Prostate gland (tissue), 2 donors: Measurements from ENCODE around the gene HNRNPM. TPM values are rescaled to one million over a fixed set of nuclear protein-coding genes. Genes with fewer than 3 reads are reported as not detected.
"Not testable (repeated sequence)": the region's sequence is repeated elsewhere in the genome, so short reads cannot be mapped to it uniquely, and the experiment has no call there.

Experiments used
- DNase-seq: peaks from one replicate; pipeline ENCODE4 v3.0.0-alpha.2; 2019; ENCODE audit warnings: low spot score
- H3K27ac ChIP-seq, 2 donors: fragments of 200-600 bp; sonication (generic); 2 replicates each; pipeline ENCODE4 v1.5.1; 2017 to 2019
- H3K27me3 ChIP-seq: fragments of 200-600 bp; sonication (generic); replicated peaks from 2 replicates; pipeline ENCODE4 v1.5.1; 2019; ENCODE audit not compliant: insufficient read depth
- H3K36me3 ChIP-seq, 2 donors: fragments of 200-600 bp; sonication (generic); 1 replicate in 1 of 2; 2 replicates in 1 of 2; pipeline versions ENCODE4 v1.5.1 to v1.8.1; 2017 to 2019
- H3K4me1 ChIP-seq: fragments of 200-600 bp; sonication (generic); replicated peaks from 2 replicates; pipeline ENCODE4 v1.5.1; 2019
- H3K4me3 ChIP-seq, 2 donors: fragments of 200-600 bp; sonication (generic); 2 replicates each; pipeline ENCODE4 v1.5.1; 2017 to 2019
- H3K9me3 ChIP-seq: fragments of 200-600 bp; sonication (generic); 2 replicates; pipeline ENCODE4 v1.5.1; 2017
- CTCF ChIP-seq, 4 experiments: fragments of 200-600 bp in 2 of 4; fragments of 450-650 bp in 2 of 4; sonication (generic) in 2 of 4; IDR thresholded peaks; 1 replicate in 3 of 4; 2 replicates in 1 of 4; pipeline ENCODE4 v1.5.1; 2016 to 2019; ENCODE audit warnings: antibody characterized with exemption in 4 of 4, mild to moderate bottlenecking in 2 of 4, moderate library complexity in 2 of 4
- POLR2A ChIP-seq: fragments of 450-650 bp; IDR thresholded peaks from one replicate; pipeline ENCODE4 v1.6.1; 2016; ENCODE audit warnings: antibody characterized with exemption, mild to moderate bottlenecking
- POLR2AphosphoS5 ChIP-seq: sonication (generic); formaldehyde crosslinking; IDR thresholded peaks from one replicate; pipeline ENCODE4 v1.6.1; 2017; ENCODE audit warnings: antibody characterized with exemption
- WGBS: methylation state at CpG from one replicate; pipeline ENCODE4 v1.1.5; 2018; 5-methylcytosine and 5-hydroxymethylcytosine counted together
- intact Hi-C: fragments of 100-400 bp; cut with DNase I; formaldehyde crosslinking; loops from one replicate; pipeline ENCODE4 v1.14.2; 2022
- total RNA-seq, 2 donors: library from RNA; depleted of rRNA; stranded (reverse); fragments of >200 nt; gene quantifications; one replicate each; pipeline ENCODE4 v1.1.0, GENCODE V29; 2016

HNRNPM gene
- total RNA-seq, 2 donors from 2014 or later: 111 to 147 TPM

- Histone ChIP-seq H3K36me3 (no peaks in the 10 kb centered on the region), H3K4me1 (no peaks in the 10 kb centered on the region), H3K27ac (peak overlapping the region; percentile 57), H3K27me3 (no peaks in the 10 kb centered on the region), H3K9me3 (no peaks in the 10 kb centered on the region), H3K4me3 (peak overlapping the region; percentile 81)
- DNase-seq: no peak
- 30% methylated on average over 3 of the region's 3 CpGs for WGBS
- intact Hi-C loops: loop anchor here (2.0 to 10.0 kb wide), 3 partner anchors 31 to 161 kb away; partner anchors contain the start of genes HNRNPM and MYO1F
- TF ChIP-seq CTCF (IDR thresholded peaks at IDR 0.05) (no peak), POLR2AphosphoS5 (no peak), POLR2A (no peak)
These were observed 31.2 kb upstream of the HNRNPM start for GRCh38 chr19:8413629-8413995.

GRCh38 chr19:8416796-8417195 is 28.0 kb upstream of the HNRNPM start:
- no peak for TF ChIP-seq POLR2AphosphoS5
- TF ChIP-seq CTCF (IDR thresholded peaks at IDR 0.05): no peak
- no peak for TF ChIP-seq POLR2A
- H3K9me3 ChIP-seq: no peaks in the 10 kb centered on the region
- no peak overlapping the region for H3K27ac ChIP-seq
- H3K36me3 ChIP-seq: no peaks in the 10 kb centered on the region
- H3K27me3 ChIP-seq: no peaks in the 10 kb centered on the region
- WGBS: 70% methylated on average over 4 of the region's 4 CpGs
- no peak overlapping the region for H3K4me3 ChIP-seq
- intact Hi-C loops: loop anchor here (10.0 kb wide), 1 partner anchor 158 kb away; the partner anchor contains the start of gene MYO1F
- DNase-seq: no peak
- H3K4me1 ChIP-seq: no peaks in the 10 kb centered on the region

GRCh38 chr19:8421484-8422461 is 23.0 kb upstream of the HNRNPM start:
- 86% methylated on average over 27 of the region's 28 CpGs for WGBS
- intact Hi-C loops: no loop called here
- Histone ChIP-seq H3K4me1 (no peaks in the 10 kb centered on the region), H3K27me3 (no peaks in the 10 kb centered on the region), H3K9me3 (no peaks in the 10 kb centered on the region), H3K27ac (peak overlapping the region in 1 of 2 donors; percentile 9), H3K4me3 (no peak overlapping the region), H3K36me3 (no peaks in the 10 kb centered on the region)
- TF ChIP-seq POLR2A (no peak), POLR2AphosphoS5 (no peak), CTCF (IDR thresholded peaks at IDR 0.05) (no peak)
- no peak for DNase-seq

- Histone ChIP-seq H3K4me1 (no peaks in the 10 kb centered on the region), H3K27me3 (no peaks in the 10 kb centered on the region), H3K4me3 (no peak overlapping the region), H3K27ac (peak overlapping the region; percentile 14 to 43), H3K9me3 (no peaks in the 10 kb centered on the region), H3K36me3 (no peaks in the 10 kb centered on the region)
- 44% methylated on average over 9 of the region's 9 CpGs for WGBS
- TF ChIP-seq CTCF (IDR thresholded peaks at IDR 0.05) (no peak), POLR2AphosphoS5 (peak; percentile 70)
- DNase-seq: peak; percentile 57
- intact Hi-C loops: no loop called here
These were observed 21.0 kb upstream of the HNRNPM start for GRCh38 chr19:8423817-8424223.

GRCh38 chr19:8425331-8425730 is 19.4 kb upstream of the HNRNPM start:
- DNase-seq, H3K36me3 ChIP-seq, H3K4me3 ChIP-seq, H3K4me1 ChIP-seq, H3K9me3 ChIP-seq, H3K27ac ChIP-seq, H3K27me3 ChIP-seq, intact Hi-C loops: not testable (repeated sequence)
- 86% methylated on average over 6 of the region's 6 CpGs for WGBS
